Endothelial cell of umbilical vein (primary cell): Measurements from ENCODE around the gene ZBTB32. TPM values are rescaled to one million over a fixed set of nuclear protein-coding genes. Genes with fewer than 3 reads are reported as not detected.

Source experiments
- BruUV-seq: library from RNA; stranded (reverse); fragments of 400-500 nt; replicated peaks from 2 replicates; lab custom pipeline; 2021; lab: Mats Ljungman, UMichigan
- CTCF ChIA-PET: fragments of 300-600, 350-600 bp; sonication (Branson Sonifier 250); formaldehyde crosslinking; loops from one replicate; lab custom pipeline; 2021; ENCODE audit warnings: antibody characterized with exemption, inconsistent platforms; lab: Charles Lee
- POLR2A ChIA-PET: fragments of 300-600, 350-600 bp; sonication (Branson Sonifier 250); formaldehyde crosslinking; loops from one replicate; lab custom pipeline; 2021; ENCODE audit warnings: antibody characterized with exemption, inconsistent platforms; lab: Charles Lee
- DNase-seq: peaks from one replicate; pipeline ENCODE4 v3.0.0-alpha.2; 2011; ENCODE audit warnings: low read depth, low spot score
- FAIRE-seq: peaks from 2 replicates; lab custom pipeline; 2011; peaks lifted over from hg19 to GRCh38; lab: Jason Lieb, UNC
- H2AFZ ChIP-seq: 2 replicates; pipeline ENCODE4 v1.6.0; 2012; ENCODE audit warnings: low read depth, low read length, control low read depth, inconsistent platforms
- H3K27ac ChIP-seq: 2 replicates; pipeline ENCODE4 v1.5.1; 2011; ENCODE audit warnings: low read depth, mild to moderate bottlenecking, control low read depth, low read length, moderate library complexity; ENCODE audit not compliant: insufficient read depth
- H3K27me3 ChIP-seq, 2 experiments: 2 replicates each; pipeline versions ENCODE4 v1.6.0 to v1.6.1; 2011; ENCODE audit warnings: low read length in 2 of 2, mixed read lengths in 1 of 2; ENCODE audit not compliant: control insufficient read depth in 2 of 2, insufficient read depth in 2 of 2
- H3K36me3 ChIP-seq, 2 experiments: 2 replicates in 1 of 2; 3 replicates in 1 of 2; pipeline ENCODE4 v1.5.1; 2011; ENCODE audit warnings: low read length in 2 of 2, mild to moderate bottlenecking in 1 of 2, moderate library complexity in 1 of 2; ENCODE audit not compliant: control insufficient read depth in 2 of 2, insufficient read depth in 2 of 2; ENCODE audit errors: extremely low read depth in 1 of 2
- H3K4me1 ChIP-seq: 3 replicates; pipeline ENCODE4 v1.5.1; 2011; ENCODE audit warnings: mild to moderate bottlenecking, low read length; ENCODE audit not compliant: control insufficient read depth, insufficient read depth; ENCODE audit errors: extremely low read depth
- H3K4me2 ChIP-seq: 2 replicates; pipeline ENCODE4 v1.6.1; 2011; ENCODE audit warnings: low read length, control low read depth, mixed read lengths; ENCODE audit not compliant: insufficient read depth
- H3K4me3 ChIP-seq, 3 experiments: fragments of 200-600 bp in 1 of 3; sonication (generic), shearing (Covaris generic) in 1 of 3; replicated peaks in 1 of 3; 2 replicates each; pipeline ENCODE4 v1.5.1; 2011 to 2016; ENCODE audit warnings: control low read depth in 3 of 3, low read length in 3 of 3, mild to moderate bottlenecking in 2 of 3, inconsistent platforms in 1 of 3, low read depth in 1 of 3, moderate library complexity in 1 of 3; ENCODE audit not compliant: insufficient read depth in 1 of 3
- H3K79me2 ChIP-seq: 2 replicates; pipeline ENCODE4 v1.6.0; 2012; ENCODE audit warnings: low read length, inconsistent platforms; ENCODE audit not compliant: control insufficient read depth, insufficient read depth
- H3K9ac ChIP-seq: replicated peaks from 2 replicates; pipeline ENCODE3; 2011; ENCODE audit warnings: low read length, control low read depth; ENCODE audit not compliant: insufficient read depth; ENCODE audit errors: extremely low read depth
- H3K9me1 ChIP-seq: replicated peaks from 3 replicates; pipeline ENCODE4 v1.6.0; 2011; ENCODE audit warnings: mild to moderate bottlenecking, low read length; ENCODE audit not compliant: control insufficient read depth, insufficient read depth; ENCODE audit errors: extremely low read depth
- H3K9me3 ChIP-seq: replicated peaks from 2 replicates; pipeline ENCODE4 v1.5.1; 2012; ENCODE audit warnings: low read length, inconsistent platforms; ENCODE audit not compliant: control insufficient read depth, insufficient read depth
- H4K20me1 ChIP-seq: replicated peaks from 2 replicates; pipeline ENCODE3; 2011; ENCODE audit warnings: mild to moderate bottlenecking, low read length; ENCODE audit not compliant: control insufficient read depth, insufficient read depth; ENCODE audit errors: extremely low read depth
- EZH2 ChIP-seq: IDR thresholded peaks from 2 replicates; pipeline ENCODE4 v1.6.1; 2012; ENCODE audit warnings: borderline replicate concordance, low read depth, mild to moderate bottlenecking, moderate library complexity, low read length, inconsistent platforms; ENCODE audit not compliant: severe bottlenecking
- FOS ChIP-seq: IDR thresholded peaks from 2 replicates; pipeline ENCODE4 v1.6.1; 2011; ENCODE audit warnings: mild to moderate bottlenecking, low read length, moderate library complexity, borderline replicate concordance; ENCODE audit not compliant: insufficient read depth
- GATA2 ChIP-seq: IDR thresholded peaks from 2 replicates; pipeline ENCODE4 v1.7.0; 2011; ENCODE audit warnings: low read depth, mild to moderate bottlenecking, moderate library complexity, mixed read lengths, low read length; ENCODE audit not compliant: insufficient read length, insufficient read depth
- JUN ChIP-seq: IDR thresholded peaks from 2 replicates; pipeline ENCODE4 v1.6.1; 2011; ENCODE audit warnings: borderline replicate concordance, low read depth; ENCODE audit not compliant: insufficient read length, insufficient read depth
- MYC ChIP-seq: IDR thresholded peaks from one replicate; pipeline ENCODE4 v1.6.1; 2011; ENCODE audit warnings: mild to moderate bottlenecking, low read depth, low read length
- POLR2A ChIP-seq: IDR thresholded peaks from 2 replicates; pipeline ENCODE4 v1.6.1; 2012; ENCODE audit warnings: low read depth, mild to moderate bottlenecking, control low read depth, low read length
- POLR2AphosphoS5 ChIP-seq: IDR thresholded peaks from 2 replicates; pipeline ENCODE4 v1.6.1; 2012; ENCODE audit warnings: low read depth, mild to moderate bottlenecking, control low read depth, low read length, moderate library complexity; ENCODE audit not compliant: insufficient read depth
- dilution Hi-C: fragments of 300-500 bp; cut with MboI; formaldehyde crosslinking; loops from one replicate; pipeline ENCODE4 v1.15.0; 2019; ENCODE audit warnings: low sequenced_read_pairs; ENCODE audit not compliant: extremely low pct_ligation_motif_present
- intact Hi-C: fragments of 100-400 bp; cut with micrococcal nuclease; formaldehyde crosslinking; loops from one replicate; pipeline ENCODE4 v1.10.0; 2022
- polyA plus RNA-seq, 4 experiments: library from polyadenylated mRNA; depleted of rRNA in 3 of 4; stranded (reverse) in 3 of 4; unstranded in 1 of 4; fragments of >200 nt; gene quantifications; 2 replicates each; pipeline versions ENCODE4 v1.2.1 to v1.2.3, GENCODE V29; 2011 to 2012; ENCODE audit warnings: missing spikeins in 1 of 4
- total RNA-seq: library from RNA; stranded (reverse); gene quantifications from 2 replicates; pipeline ENCODE4 v1.2.3, GENCODE V29; 2021
- TF ChIP-seq, protein P1 (sequence below): IDR thresholded peaks from 2 replicates; pipeline ENCODE4 v1.6.1; 2011; ENCODE audit not compliant: insufficient read depth, insufficient read length
- TF ChIP-seq, protein P2 (sequence below), 2 donors: IDR thresholded peaks; 1 replicate in 1 of 2; 2 replicates in 1 of 2; pipeline ENCODE4 v1.5.1; 2011; ENCODE audit warnings: low read length in 2 of 2, mild to moderate bottlenecking in 2 of 2, moderate library complexity in 2 of 2, control low read depth in 1 of 2, inconsistent platforms in 1 of 2, low read depth in 1 of 2; ENCODE audit not compliant: insufficient read depth in 1 of 2; ENCODE audit errors: extremely low read depth in 1 of 2

ZBTB32 gene
- total and polyA plus RNA-seq, 2 donors (not counting 3 experiments of a cell fraction or from before 2014, with no cell fraction given), result not detected

GRCh38 chr19:35722461-35722860 is 18.1 kb downstream of the ZBTB32 start:
- ChIA-PET POLR2A (no interaction called here), CTCF (no interaction called here)
- dilution Hi-C loops (no loop called here), intact Hi-C loops (no loop called here)
- Histone ChIP-seq H3K79me2 (peaks cover 30% of the 10 kb centered on the region), H3K36me3 (peaks cover 24 to 60% of the 10 kb centered on the region in 2 experiments), H3K9me1 (no peaks in the 10 kb centered on the region), H3K27ac (no peak overlapping the region), H2AFZ (no peak overlapping the region), H3K9ac (no peak overlapping the region), H3K9me3 (no peaks in the 10 kb centered on the region), H3K4me2 (no peak overlapping the region), H3K27me3 (no peaks in the 10 kb centered on the region), H3K4me1 (peaks cover 6% of the 10 kb centered on the region), H3K4me3 (no peak overlapping the region), H4K20me1 (no peaks in the 10 kb centered on the region)
- TF ChIP-seq POLR2AphosphoS5 (no peak), POLR2A (no peak), JUN (no peak), EZH2 (no peak), GATA2 (no peak), MYC (no peak), FOS (no peak)
- TF ChIP-seq, protein P1, sequence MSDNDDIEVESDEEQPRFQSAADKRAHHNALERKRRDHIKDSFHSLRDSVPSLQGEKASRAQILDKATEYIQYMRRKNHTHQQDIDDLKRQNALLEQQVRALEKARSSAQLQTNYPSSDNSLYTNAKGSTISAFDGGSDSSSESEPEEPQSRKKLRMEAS, result no peak
- TF ChIP-seq, protein P2, sequence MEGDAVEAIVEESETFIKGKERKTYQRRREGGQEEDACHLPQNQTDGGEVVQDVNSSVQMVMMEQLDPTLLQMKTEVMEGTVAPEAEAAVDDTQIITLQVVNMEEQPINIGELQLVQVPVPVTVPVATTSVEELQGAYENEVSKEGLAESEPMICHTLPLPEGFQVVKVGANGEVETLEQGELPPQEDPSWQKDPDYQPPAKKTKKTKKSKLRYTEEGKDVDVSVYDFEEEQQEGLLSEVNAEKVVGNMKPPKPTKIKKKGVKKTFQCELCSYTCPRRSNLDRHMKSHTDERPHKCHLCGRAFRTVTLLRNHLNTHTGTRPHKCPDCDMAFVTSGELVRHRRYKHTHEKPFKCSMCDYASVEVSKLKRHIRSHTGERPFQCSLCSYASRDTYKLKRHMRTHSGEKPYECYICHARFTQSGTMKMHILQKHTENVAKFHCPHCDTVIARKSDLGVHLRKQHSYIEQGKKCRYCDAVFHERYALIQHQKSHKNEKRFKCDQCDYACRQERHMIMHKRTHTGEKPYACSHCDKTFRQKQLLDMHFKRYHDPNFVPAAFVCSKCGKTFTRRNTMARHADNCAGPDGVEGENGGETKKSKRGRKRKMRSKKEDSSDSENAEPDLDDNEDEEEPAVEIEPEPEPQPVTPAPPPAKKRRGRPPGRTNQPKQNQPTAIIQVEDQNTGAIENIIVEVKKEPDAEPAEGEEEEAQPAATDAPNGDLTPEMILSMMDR (IDR thresholded peaks at IDR 0.05; ENCODE audit: extremely low read depth in 1 of 2, insufficient read depth in 1 of 2, low read depth in 1 of 2, low read length in 2 of 2), result no peak
- FAIRE-seq (no peak), DNase-seq (no peak)
- no TSS peak for BruUV-seq
